ENCODE data around the gene ERFL. TPM values are rescaled to one million over a fixed set of nuclear protein-coding genes. Genes with fewer than 3 reads are reported as not detected.

ERFL gene
- total and polyA plus RNA-seq, 2 of the 4 experiments (the other 2 are of a cell fraction) = not detected

GRCh38 chr19:41926763-41927496 is 1.3 kb downstream of the ERFL start:
- Histone ChIP-seq H2BK20ac (ENCODE audit: low read depth, low read length) (no peak overlapping the region), H3K27me3 (ENCODE audit: control insufficient read depth, insufficient read depth, low read length) (peaks cover 87% of the 10 kb centered on the region), H4K20me1 (ENCODE audit: insufficient read depth, low read length) (peaks cover 23% of the 10 kb centered on the region; the same call in 1 of the 2 replicates), H2BK15ac (ENCODE audit: low read depth, low read length) (no peak overlapping the region), H3K56ac (ENCODE audit: extremely low read depth, insufficient read depth, low read length) (no peak overlapping the region), H4K5ac (ENCODE audit: low read depth, low read length) (no peak overlapping the region), H2AK5ac (ENCODE audit: low read depth, low read length) (no peak overlapping the region), H2BK5ac (ENCODE audit: low read depth, low read length, poor library complexity, severe bottlenecking) (no peak overlapping the region), H3K36me3 (ENCODE audit: control insufficient read depth, insufficient read depth, low read length) (no peaks in the 10 kb centered on the region), H3K14ac (replicated peaks; ENCODE audit: low read depth, low read length) (no peak overlapping the region), H2AFZ (replicated peaks; ENCODE audit: low read length, poor library complexity) (no peak overlapping the region), H3K18ac (ENCODE audit: low read depth, low read length) (no peak overlapping the region), H3K4me2 (ENCODE audit: low read depth, low read length) (no peak overlapping the region), H3K4me1 (ENCODE audit: control insufficient read depth, insufficient read depth, low read length) (peaks cover 5% of the 10 kb centered on the region), H3K9me1 (ENCODE audit: insufficient read depth, low read length) (no peaks in the 10 kb centered on the region; the same call in 1 of the 2 replicates), H3K4me3 (ENCODE audit: insufficient read depth, low read depth, low read length) (no peak overlapping the region), H3K79me1 (ENCODE audit: low read depth in 1 of 2, low read length in 2 of 2) (no peaks in the 10 kb centered on the region), H4K8ac (ENCODE audit: low read depth in 2 of 2, low read length in 2 of 2) (no peak overlapping the region), H3K23ac (ENCODE audit: low read depth, low read length) (no peak overlapping the region), H4K91ac (ENCODE audit: insufficient read depth, low read depth, low read length) (no peak overlapping the region), H2BK120ac (ENCODE audit: low read depth, low read length) (no peak overlapping the region), H3K4ac (ENCODE audit: low read depth, low read length) (no peak overlapping the region), H3K9me3 (ENCODE audit: control insufficient read depth, insufficient read depth, low read length) (peaks cover 3% of the 10 kb centered on the region; the same call in 1 of the 2 replicates), H3K27ac (ENCODE audit: insufficient read depth, low read length) (no peak overlapping the region), H3K9ac (ENCODE audit: low read depth, low read length) (no peak overlapping the region), H2AK9ac (replicated peaks; ENCODE audit: low read depth, low read length, poor library complexity) (no peak overlapping the region)
- in situ Hi-C loops (cut with MboI; ENCODE audit: low sequenced_read_pairs) = no loop called here
- DNase-seq = no peak
- dilution Hi-C loops (cut with HindIII; ENCODE audit: low sequenced_read_pairs, unreplicated experiment) = no loop called here
- ATAC-seq (ENCODE audit: low read depth) = no peak
- intact Hi-C loops (cut with micrococcal nuclease) = no loop called here
- BruUV-seq (replicated peaks) = no TSS peak
- TF ChIP-seq RCOR1 (IDR thresholded peaks at IDR 0.05; ENCODE audit: insufficient replicate concordance, low read length) (no peak), POLR2A (IDR thresholded peaks at IDR 0.05; ENCODE audit: low read depth, low read length) (no peak), BHLHE40 (IDR thresholded peaks at IDR 0.05; ENCODE audit: low read depth, low read length) (no peak), ELK1 (IDR thresholded peaks at IDR 0.05; ENCODE audit: borderline replicate concordance, low read depth, low read length) (no peak), NFE2L2 (IDR thresholded peaks at IDR 0.05; ENCODE audit: low read depth, low read length) (no peak), CHD1 (IDR thresholded peaks at IDR 0.05; ENCODE audit: low read depth, low read length) (no peak), FOS (IDR thresholded peaks at IDR 0.05; ENCODE audit: low read depth, low read length) (no peak), MAZ (IDR thresholded peaks at IDR 0.05; ENCODE audit: borderline replicate concordance, low read depth, low read length) (no peak), CTCF (conservative IDR thresholded peaks at IDR 0.05; ENCODE audit: low read depth, low read length) (no peak), RAD21 (IDR thresholded peaks at IDR 0.05; ENCODE audit: low read length) (no peak), RFX5 (IDR thresholded peaks at IDR 0.05; ENCODE audit: low read depth, low read length) (no peak), MAFK (IDR thresholded peaks at IDR 0.05; ENCODE audit: low read depth, low read length) (no peak), SMC3 (IDR thresholded peaks at IDR 0.05; ENCODE audit: low read depth, low read length) (no peak), CEBPB (IDR thresholded peaks at IDR 0.05; ENCODE audit: low read depth, low read length) (no peak), MXI1 (IDR thresholded peaks at IDR 0.05; ENCODE audit: borderline replicate concordance, low read depth, low read length) (no peak), USF2 (IDR thresholded peaks at IDR 0.05; ENCODE audit: low read depth, low read length) (no peak)
- 38% methylated on average over 14 of the region's 16 CpGs; no CpG with 5 or more reads in 1 of the 2 experiments for WGBS, 2 experiments (ENCODE audit: extremely low coverage in 2 of 2, insufficient read length in 1 of 2)
- POLR2A ChIA-PET (ENCODE audit: unreplicated experiment) = no interaction called here
- CTCF ChIA-PET = no interaction called here

All from IMR-90 (cell line).